Endometrial microvascular endothelial cells (primary cell): Measurements from ENCODE around the gene GRB7. TPM values are rescaled to one million over a fixed set of nuclear protein-coding genes. Genes with fewer than 3 reads are reported as not detected.

Experiments
- in situ Hi-C: cut with HindIII; loops from 2 replicates; pipeline ENCODE4 v1.10.0; 2017; ENCODE audit warnings: low sequenced_read_pairs, low pct_unique_long_range_greater_than_20kb; ENCODE audit errors: inconsistent ontology term
- total RNA-seq: library from RNA; depleted of rRNA; stranded (reverse); fragments of >200 nt; gene quantifications from one replicate; pipeline ENCODE4 v1.2.3, GENCODE V29; 2015; ENCODE audit errors: inconsistent ontology term

The GRB7 gene
- total RNA-seq, 1 donor from 2014 or later: not detected

GRCh38 chr17:39787041-39787440, 49.3 kb downstream of the GRB7 start:
- in situ Hi-C loops: no loop called here

DNA sequence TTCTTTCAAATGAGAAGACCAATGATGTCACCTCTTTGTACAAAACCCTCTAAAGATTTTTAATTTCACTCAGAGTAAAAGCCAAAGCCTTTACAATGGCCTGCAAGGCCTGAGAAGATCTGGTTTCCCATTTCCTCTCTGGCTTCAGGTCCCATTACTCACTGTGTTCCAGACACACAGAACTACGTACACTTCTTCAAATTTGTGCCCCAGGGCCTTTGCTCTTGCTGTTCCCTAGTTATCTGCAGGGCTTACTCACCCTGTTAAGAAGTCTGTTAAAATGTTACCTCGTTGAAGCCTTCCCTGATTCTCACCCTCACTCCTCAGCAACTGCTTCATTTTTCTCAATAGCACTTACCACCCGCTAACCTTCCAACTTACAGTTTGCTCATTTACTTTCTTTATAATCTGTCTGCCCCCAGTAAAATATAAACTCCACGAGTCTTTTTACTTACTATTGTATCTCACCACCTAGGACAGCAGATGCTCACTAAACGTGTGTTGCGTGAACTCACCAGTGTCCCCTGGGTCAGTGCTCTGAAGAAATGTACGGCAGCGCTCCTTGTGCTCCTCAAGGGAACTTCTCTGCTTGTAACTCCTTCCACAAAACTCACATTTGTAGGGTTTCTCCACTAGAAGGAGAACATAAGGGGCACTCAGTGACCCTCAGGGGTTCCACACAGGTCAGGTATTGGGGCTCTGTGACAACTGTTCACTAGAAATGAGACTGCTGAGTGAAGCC, 50.2 kb downstream of the GRB7 start:
- in situ Hi-C loops: no loop called here

DNA sequence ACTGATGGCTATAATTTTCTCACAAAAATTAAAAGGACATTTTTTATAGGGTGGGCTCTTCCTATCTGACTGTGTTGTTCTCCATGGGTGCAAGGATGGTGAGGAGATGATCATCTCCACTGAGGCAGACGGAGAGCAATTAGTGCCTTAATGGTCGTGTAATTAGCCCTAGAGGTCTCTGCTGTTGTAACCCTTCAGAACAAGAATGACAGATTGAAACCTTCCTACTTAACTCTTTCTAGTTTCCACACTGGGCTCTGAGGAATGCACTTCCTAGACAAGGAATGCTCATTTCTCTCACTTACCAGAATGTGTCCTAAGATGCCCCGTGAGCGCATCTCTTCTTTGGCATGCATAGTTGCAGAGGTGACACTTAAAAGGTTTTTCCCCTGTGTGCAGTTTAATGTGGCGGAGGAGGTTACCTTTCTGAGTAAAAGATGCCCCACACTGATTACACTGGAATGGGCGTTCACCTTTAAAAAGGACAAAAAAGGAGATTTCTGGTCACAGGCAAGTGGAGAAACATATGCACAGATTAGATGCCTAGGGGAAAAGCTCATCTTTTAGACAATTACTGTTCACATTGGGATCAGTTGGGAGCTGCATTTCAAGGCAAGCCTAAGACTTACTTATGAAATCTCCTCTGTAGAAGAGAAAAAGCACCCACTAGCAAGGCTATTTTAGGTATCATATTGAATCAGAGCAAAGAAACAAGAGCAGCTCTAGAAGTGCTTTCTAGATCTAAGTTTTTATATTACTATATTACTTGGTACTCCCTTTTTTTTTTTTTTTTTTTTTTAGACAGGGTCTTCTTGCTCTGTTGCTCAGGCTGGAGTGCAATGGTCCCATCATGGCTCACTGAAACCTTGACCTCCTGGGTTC, 53.6 kb downstream of the GRB7 start:
- in situ Hi-C loops: no loop called here

- in situ Hi-C loops: no loop called here
Measured at GRCh38 chr17:39792526-39793221, 54.9 kb downstream of the GRB7 start.

GRCh38 chr17:39793301-39793872, 55.6 kb downstream of the GRB7 start:
- in situ Hi-C loops: no loop called here

DNA sequence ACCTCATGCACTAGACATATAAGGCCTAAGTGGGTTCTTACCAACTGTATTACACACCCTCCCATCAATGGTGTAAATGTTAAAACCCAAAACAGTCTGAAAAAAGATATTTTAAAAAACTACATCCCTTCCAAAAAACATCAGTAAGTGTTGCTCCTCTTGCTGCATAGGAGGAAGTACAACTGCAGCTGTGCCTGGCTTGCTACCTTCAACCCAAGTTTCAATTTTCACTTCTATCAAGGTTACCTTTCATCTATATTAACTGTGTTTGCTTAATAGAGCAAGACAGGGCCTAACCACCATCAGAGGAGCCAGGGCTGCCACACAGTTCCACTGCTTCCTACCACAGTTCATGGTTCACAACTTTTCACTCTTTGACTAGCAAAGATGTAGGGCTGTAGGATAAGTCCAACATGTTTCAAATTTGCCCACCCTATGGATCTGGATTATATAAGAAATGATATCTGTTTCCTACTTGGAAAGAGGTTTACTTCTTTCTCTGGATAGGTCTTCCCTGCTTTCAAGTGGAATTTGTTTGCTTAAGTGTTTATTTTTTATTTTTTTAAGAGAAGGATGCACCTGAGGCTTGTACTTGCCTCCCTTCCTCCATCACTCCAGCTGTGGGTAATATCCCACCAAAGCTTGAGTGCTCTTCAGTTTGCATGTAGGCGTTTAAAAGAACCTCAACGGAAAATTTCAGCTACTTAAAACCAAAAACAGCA, 56.7 kb downstream of the GRB7 start:
- in situ Hi-C loops: no loop called here

Other genes starting within 250 kb of the GRB7 start
- gene NEUROD2, start 130.0 kb upstream of the GRB7 start, total RNA-seq: not detected
- gene PPP1R1B, start 111.0 kb upstream of the GRB7 start, total RNA-seq: not detected
- gene STARD3, start 100.8 kb upstream of the GRB7 start, total RNA-seq: 52.8 TPM
- gene TCAP, start 72.6 kb upstream of the GRB7 start, total RNA-seq: 0.93 TPM
- gene PNMT, start 69.5 kb upstream of the GRB7 start, total RNA-seq: not detected
- 7.4 TPM for gene PGAP3, start 49.9 kb upstream of the GRB7 start, total RNA-seq
- 35.4 TPM for gene ERBB2, start 37.9 kb upstream of the GRB7 start, total RNA-seq
- gene MIEN1, start 7.4 kb upstream of the GRB7 start, total RNA-seq: 80.7 TPM
- not detected for gene IKZF3, start 126.4 kb downstream of the GRB7 start, total RNA-seq
- not detected for gene ZPBP2, start 130.3 kb downstream of the GRB7 start, total RNA-seq
- gene GSDMB, start 180.7 kb downstream of the GRB7 start, total RNA-seq: 0.19 TPM
- 13.8 TPM for gene ORMDL3, start 189.7 kb downstream of the GRB7 start, total RNA-seq
- not detected for gene LRRC3C, start 189.8 kb downstream of the GRB7 start, total RNA-seq
- not detected for gene GSDMA, start 225.1 kb downstream of the GRB7 start, total RNA-seq
- gene PSMD3, start 242.9 kb downstream of the GRB7 start, total RNA-seq: 212 TPM